Eye (tissue), 1 donor: ENCODE measurements around the gene GABRP.
"Not testable (repeated sequence)": the region's sequence is repeated elsewhere in the genome, so short reads cannot be mapped to it uniquely, and the experiment has no call there.

ENCODE experiments used
- DNase-seq: peaks from one replicate; pipeline ENCODE4 v3.0.0-alpha.2; 2015

The GABRP gene

GRCh38 chr5:170756691-170757090, 26.8 kb upstream of the GABRP start:
- DNase-seq, result no peak

GRCh38 chr5:170757182-170757601, 26.3 kb upstream of the GABRP start:
- no peak for DNase-seq

GRCh38 chr5:170757669-170758068, 25.9 kb upstream of the GABRP start:
- DNase-seq, result no peak

- DNase-seq, result no peak
Observed at GRCh38 chr5:170758481-170758880, 25.0 kb upstream of the GABRP start.

GRCh38 chr5:170760113-170760512, 23.4 kb upstream of the GABRP start:
- no peak for DNase-seq

- no peak for DNase-seq
Observed at GRCh38 chr5:170761048-170761707, 22.3 kb upstream of the GABRP start.

- DNase-seq, result no peak
Observed at GRCh38 chr5:170761708-170762066, 21.8 kb upstream of the GABRP start.

GRCh38 chr5:170762298-170762697, 21.2 kb upstream of the GABRP start:
- not testable (repeated sequence) for DNase-seq

GRCh38 chr5:170765868-170766267, 17.7 kb upstream of the GABRP start:
- not testable (repeated sequence) for DNase-seq

- no peak for DNase-seq
Observed at GRCh38 chr5:170769246-170769645, 14.3 kb upstream of the GABRP start.

GRCh38 chr5:170769898-170770416, 13.6 kb upstream of the GABRP start:
- no peak for DNase-seq

- no peak for DNase-seq
Observed at GRCh38 chr5:170771496-170771895, 12.0 kb upstream of the GABRP start.

- DNase-seq, result no peak
Observed at GRCh38 chr5:170773024-170773985, 10.2 kb upstream of the GABRP start.

GRCh38 chr5:170774831-170775230, 8.7 kb upstream of the GABRP start:
- no peak for DNase-seq

- no peak for DNase-seq
Observed at GRCh38 chr5:170781946-170782345, 1.6 kb upstream of the GABRP start.

- DNase-seq, result no peak
Observed at GRCh38 chr5:170782438-170782837, 1.1 kb upstream of the GABRP start.

GRCh38 chr5:170785416-170785815, 1.9 kb downstream of the GABRP start:
- DNase-seq, result no peak

GRCh38 chr5:170787216-170787615, 3.7 kb downstream of the GABRP start:
- no peak for DNase-seq

GRCh38 chr5:170788626-170789304, 5.2 kb downstream of the GABRP start:
- DNase-seq, result no peak

- DNase-seq, result peak; percentile 87
Observed at GRCh38 chr5:170791325-170791954, 7.9 kb downstream of the GABRP start.

- DNase-seq, result no peak
Observed at GRCh38 chr5:170792878-170793277, 9.4 kb downstream of the GABRP start.

- no peak for DNase-seq
Observed at GRCh38 chr5:170795154-170795553, 11.6 kb downstream of the GABRP start.

- no peak for DNase-seq
Observed at GRCh38 chr5:170805666-170806065, 22.1 kb downstream of the GABRP start.
